Gastroesophageal sphincter (tissue), 3 donors: ENCODE measurements around the gene PHACTR1.

Experiments
- CTCF ChIP-seq, 4 experiments: fragments of 200-600 bp in 2 of 4; fragments of 450-650 bp in 2 of 4; sonication (generic) in 1 of 4; IDR thresholded peaks; one replicate each; pipeline ENCODE4 v1.5.1; 2017 to 2019; ENCODE audit warnings: antibody characterized with exemption in 4 of 4, mild to moderate bottlenecking in 2 of 4, moderate library complexity in 2 of 4
- EP300 ChIP-seq: sonication (generic); formaldehyde crosslinking; IDR thresholded peaks from one replicate; pipeline ENCODE4 v1.6.1; 2017; ENCODE audit warnings: antibody characterized with exemption, mild to moderate bottlenecking
- POLR2A ChIP-seq, 2 donors: fragments of 450-650 bp; IDR thresholded peaks; one replicate each; pipeline ENCODE4 v1.6.1; 2017; ENCODE audit warnings: antibody characterized with exemption in 2 of 2, mild to moderate bottlenecking in 2 of 2, moderate library complexity in 1 of 2
- POLR2AphosphoS5 ChIP-seq: sonication (generic); formaldehyde crosslinking; IDR thresholded peaks from one replicate; pipeline ENCODE4 v1.6.1; 2017; ENCODE audit warnings: antibody characterized with exemption

DNA sequence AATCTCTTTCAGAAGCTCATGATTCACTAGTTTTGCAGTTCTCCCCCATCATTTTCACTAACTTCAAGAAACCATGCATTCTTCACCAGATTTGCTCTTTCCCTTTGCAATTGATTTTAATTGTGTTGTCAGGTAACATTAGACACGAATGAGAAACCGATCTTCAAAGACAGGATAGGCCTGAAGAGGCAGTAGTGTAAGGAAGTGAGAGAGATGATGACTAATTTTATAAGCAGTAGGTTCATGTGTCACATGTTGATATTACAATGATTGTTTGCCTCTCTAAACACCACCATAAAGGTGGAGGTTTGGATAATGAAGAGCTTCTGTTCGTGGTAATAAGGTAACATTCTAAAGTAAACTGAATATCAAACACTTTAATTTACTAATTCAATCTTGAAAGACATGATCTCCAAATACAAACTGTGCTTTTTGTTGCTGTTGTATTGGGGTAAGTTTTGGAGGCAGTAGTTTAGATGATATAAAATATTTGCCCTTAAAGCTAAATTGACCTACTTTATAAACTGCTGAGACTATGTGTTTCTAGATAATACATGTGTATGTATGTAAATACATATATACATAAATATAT lies 207.2 kb downstream of the PHACTR1 start:
- TF ChIP-seq POLR2AphosphoS5 (no peak), CTCF (IDR thresholded peaks at IDR 0.05) (no peak), POLR2A (IDR thresholded peaks at IDR 0.05) (no peak), EP300 (no peak)
